Fibroblast of skin of right biceps (primary cell): Measurements from ENCODE around the gene CNOT11.

Experiments used
- DNase-seq: peaks from one replicate; pipeline ENCODE4 v3.0.0-alpha.2; 2013

The CNOT11 gene

GRCh38 chr2:101282980-101283379 is 30.3 kb downstream of the CNOT11 start:
- no peak for DNase-seq

- no peak for DNase-seq
Observed at GRCh38 chr2:101286684-101287083, 34.0 kb downstream of the CNOT11 start.

DNA sequence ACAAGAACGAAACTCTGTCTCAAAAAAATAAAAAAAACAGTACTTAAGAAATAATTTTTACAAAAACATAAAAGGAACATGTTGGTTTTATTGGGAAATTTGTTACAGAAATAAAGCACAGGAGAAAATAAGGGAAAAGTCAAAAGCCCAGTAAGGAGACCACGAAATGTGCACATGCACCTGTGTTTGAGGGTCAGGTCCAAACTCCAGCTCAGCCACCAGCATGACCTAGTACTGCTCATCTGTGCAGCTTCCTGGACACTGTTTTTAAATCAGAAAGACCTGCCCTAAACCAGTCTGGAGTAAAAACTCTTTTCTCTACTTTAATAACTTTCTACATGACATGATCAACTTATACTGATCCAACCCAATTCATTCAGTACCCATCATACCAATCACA is 34.6 kb downstream of the CNOT11 start:
- DNase-seq: no peak

DNA sequence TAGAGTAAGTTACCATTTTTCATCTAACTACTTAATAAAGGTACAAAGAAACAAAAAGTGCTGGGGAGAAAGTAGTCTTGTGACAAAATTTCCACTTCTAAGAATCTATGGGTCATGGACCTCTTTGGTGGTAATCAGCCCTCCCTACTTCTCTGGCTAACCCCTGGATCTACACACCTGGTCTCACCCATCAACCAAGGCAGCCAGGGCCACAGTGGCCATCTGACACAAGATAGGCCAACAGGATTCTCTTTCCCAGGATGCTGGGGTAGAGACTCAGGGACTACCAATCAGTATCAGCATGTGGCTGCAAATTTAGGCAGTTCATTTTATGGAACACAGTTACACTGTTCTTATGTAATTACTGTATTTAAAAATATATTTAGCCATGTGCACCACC is 38.0 kb downstream of the CNOT11 start:
- no peak for DNase-seq

DNA sequence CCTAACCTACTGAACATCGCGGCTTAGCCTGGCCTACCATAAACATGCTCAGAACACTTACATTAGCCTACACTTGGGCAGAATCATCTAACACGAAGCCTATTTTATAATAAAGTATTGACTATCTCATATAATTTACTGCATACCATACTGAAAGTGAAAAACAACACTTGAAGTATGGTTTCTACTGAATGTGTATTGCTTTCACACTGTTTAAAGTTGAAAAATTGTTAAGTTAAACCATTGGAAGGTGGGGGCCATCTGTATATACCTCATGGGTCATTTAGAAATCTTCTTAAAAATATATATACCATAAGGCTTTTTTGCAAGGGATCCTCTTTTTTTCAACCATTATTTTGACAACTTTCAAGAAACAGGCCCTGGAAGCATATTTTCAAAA is 39.3 kb downstream of the CNOT11 start:
- DNase-seq: no peak

- DNase-seq: no peak
Observed at GRCh38 chr2:101293544-101293943, 40.9 kb downstream of the CNOT11 start.

DNA sequence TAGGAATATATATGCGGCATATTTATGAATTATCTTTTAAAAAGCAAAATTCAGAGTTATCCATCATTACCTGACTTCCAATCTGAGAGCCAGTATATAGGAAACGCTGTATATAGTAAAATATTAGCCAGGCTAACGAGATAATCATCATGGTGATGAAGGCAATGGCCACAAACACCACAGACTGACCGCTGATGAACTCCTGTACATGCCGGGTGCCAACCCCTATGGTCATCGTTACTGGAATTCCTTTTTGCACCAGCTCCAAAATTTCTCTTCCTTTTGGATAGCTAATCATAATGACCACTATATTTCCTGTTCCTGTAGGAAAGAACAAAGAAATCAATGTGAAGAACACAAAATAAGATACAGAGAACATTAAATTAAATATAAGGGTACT is 42.2 kb downstream of the CNOT11 start:
- DNase-seq: no peak

GRCh38 chr2:101295895-101296294 is 43.2 kb downstream of the CNOT11 start:
- peak; percentile 71 for DNase-seq

- peak; percentile 71 for DNase-seq
Observed at GRCh38 chr2:101296371-101296770, 43.7 kb downstream of the CNOT11 start.

GRCh38 chr2:101297383-101297782 is 44.7 kb downstream of the CNOT11 start:
- no peak for DNase-seq

- DNase-seq: no peak
Observed at GRCh38 chr2:101299604-101300003, 46.9 kb downstream of the CNOT11 start.

DNA sequence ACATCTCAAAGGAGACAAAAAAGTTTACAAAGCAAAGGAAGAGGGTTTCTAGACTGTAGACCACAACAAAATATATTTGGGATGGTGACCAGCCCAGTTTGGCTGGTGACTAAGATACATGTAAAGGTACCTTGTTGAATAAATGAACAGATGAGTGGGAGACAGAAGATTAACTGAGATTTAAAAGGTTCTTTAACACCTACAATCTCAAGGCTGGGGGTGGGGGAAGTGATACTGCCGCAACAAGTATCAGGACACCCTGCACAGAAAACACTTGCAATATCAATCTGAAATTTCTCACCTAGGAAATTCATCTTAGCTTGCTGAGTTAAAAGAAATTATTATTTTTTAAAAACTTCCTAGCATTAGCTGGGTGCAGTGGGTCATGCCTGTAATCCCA is 47.5 kb downstream of the CNOT11 start:
- DNase-seq: no peak

- no peak for DNase-seq
Observed at GRCh38 chr2:101300836-101301235, 48.1 kb downstream of the CNOT11 start.

- no peak for DNase-seq
Observed at GRCh38 chr2:101302016-101302415, 49.3 kb downstream of the CNOT11 start.

DNA sequence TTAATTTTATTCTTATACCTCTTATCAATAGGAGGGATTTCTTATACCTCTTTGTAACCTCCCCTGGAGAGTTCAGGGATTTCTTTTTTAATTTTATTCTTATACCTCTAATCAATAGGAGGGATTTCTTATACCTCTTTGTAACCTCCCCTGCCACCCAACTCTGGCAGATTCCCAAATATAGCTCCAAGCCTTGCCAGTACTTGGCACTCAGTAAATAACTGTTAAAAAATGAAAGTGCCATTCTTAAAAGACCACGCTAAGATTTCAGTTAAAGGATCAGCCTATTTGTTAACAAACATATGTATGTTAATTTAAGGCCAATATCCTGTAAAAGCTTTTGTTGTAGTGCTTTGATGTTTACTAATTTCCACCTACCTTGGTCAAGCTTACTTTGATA is 51.0 kb downstream of the CNOT11 start:
- DNase-seq: no peak

- no peak for DNase-seq
Observed at GRCh38 chr2:101305035-101305434, 52.3 kb downstream of the CNOT11 start.

GRCh38 chr2:101305492-101306078 is 52.9 kb downstream of the CNOT11 start:
- DNase-seq: peak; percentile 59

GRCh38 chr2:101306410-101306809 is 53.7 kb downstream of the CNOT11 start:
- no peak for DNase-seq

DNA sequence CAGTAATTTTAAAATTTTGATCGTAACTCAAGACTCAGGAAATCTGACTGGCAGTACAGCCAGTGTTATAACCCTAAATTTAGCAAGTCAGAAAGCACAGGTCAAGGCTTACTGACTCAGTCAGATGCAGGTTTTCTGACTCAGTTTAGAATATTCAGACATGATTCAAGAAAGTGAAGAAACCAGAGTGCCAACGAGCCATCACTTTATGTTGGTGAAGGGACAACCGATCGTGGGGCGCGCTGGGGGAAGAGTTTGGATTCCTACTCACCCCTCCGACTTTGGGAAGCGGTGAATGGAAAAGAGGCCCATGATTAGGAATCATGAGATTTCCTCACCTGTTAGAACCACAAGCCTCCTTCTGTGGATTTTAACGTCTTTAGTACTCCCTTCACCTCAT is 54.8 kb downstream of the CNOT11 start:
- no peak for DNase-seq

- DNase-seq: peak; percentile 13
Observed at GRCh38 chr2:101307950-101308431, 55.3 kb downstream of the CNOT11 start.

DNA sequence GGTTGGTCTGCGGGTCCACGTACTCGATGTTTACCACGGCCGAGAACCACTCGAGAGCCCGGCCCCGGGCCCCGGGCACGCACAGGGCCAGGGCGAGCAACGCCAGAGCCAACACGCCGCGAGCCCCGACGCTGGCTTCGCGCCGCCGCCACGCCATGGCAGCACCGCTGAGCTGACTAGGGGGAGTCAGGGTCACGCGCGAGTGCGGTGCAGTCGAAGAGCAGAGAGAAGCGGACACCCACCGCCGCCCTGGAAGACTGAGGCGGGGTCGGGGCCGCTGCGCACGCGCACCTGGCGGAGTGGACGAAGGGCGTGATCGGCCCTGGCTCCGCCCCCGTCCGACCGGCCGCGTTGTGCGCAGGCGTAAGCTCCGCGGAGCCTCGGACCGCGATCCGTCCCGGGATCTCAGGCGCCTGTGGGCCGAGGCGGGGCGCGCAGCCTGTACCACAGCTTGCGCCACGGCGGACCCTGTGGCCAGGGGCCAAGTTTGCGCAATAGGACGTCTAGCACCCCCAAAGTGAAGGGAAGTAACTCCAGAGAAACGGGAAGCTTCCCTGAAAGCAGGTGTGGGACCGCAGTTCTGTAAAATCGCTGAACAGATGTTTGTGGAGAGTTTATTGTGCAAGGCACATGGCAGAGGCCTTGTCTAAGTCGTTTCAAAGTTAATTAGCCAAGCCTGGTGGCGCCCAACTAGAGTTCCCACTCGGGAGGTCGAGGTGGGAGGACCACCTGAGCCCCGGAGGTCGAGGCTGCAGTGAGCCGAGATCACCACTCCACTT is 55.9 kb downstream of the CNOT11 start, which contains the start of gene RNF149:
Gene RNF149, minus strand, starts transcription at position 270 of the 779 bp plus-strand sequence. Its CDS starts 113 bp downstream, at position 157.
- peak; percentile 85 for DNase-seq

- DNase-seq: no peak
Observed at GRCh38 chr2:101310090-101310833, 57.6 kb downstream of the CNOT11 start.

DNA sequence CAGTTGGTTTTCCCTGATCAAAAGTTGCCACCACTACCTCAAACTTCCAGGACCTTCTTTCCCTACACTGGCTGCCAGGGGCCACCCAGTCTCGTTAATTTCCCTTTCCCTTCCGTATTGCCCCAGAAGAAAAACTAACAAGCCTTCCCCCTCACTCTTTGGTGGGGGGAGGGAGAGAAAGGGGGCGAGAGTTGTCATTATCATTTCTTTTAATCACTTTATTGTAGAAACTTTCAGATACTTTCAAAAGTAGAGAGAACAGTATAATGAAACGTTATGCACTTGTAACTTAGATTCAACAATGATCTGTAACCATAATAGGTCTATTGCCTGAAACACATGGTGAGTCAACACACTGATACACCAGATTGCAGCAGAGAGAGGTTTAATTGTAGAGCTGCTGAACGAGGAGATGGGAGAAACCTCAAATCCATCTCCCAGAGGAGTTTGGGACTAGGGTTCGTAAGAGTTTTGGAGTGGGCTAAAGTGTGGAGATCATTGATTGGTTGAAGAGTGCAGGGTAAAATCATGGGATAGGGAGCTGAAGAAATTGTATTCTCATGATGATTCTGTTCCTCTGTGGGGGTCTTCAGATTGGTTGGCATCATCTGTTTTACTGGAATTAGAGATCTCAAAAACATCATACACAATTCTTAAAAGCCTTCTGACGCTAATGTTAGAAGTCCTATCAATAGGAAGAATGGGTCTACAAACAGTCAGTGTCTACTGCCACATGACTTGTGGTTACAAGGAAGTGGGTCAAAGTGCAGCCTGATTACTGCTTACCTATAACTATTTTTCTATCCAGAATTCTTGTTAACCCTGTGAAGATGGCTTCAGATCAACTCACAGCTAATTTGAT is 58.4 kb downstream of the CNOT11 start:
- no peak for DNase-seq
